Astrocyte of the cerebellum (primary cell): ENCODE data around the gene PRPF40B.
A peak's percentile ranks its signal among the peaks of the same experiment; 100 is the strongest.

ENCODE experiments used
- DNase-seq: peaks from one replicate; pipeline ENCODE4 v3.0.0-alpha.2; 2011; ENCODE audit warnings: low read depth
- H3K4me3 ChIP-seq: 2 replicates; pipeline ENCODE4 v1.5.1; 2011; ENCODE audit warnings: mild to moderate bottlenecking, low read depth, low read length, moderate library complexity
- CTCF ChIP-seq: IDR thresholded peaks from 2 replicates; pipeline ENCODE4 v1.5.1; 2012; ENCODE audit warnings: low read length, low read depth, moderate library complexity, mild to moderate bottlenecking; ENCODE audit errors: missing control alignments
- in situ Hi-C: cut with HindIII; loops from 2 replicates; pipeline ENCODE4 v1.10.0; 2017; ENCODE audit warnings: low sequenced_read_pairs

The PRPF40B gene

GRCh38 chr12:49621651-49622500 is 1.5 kb upstream of the PRPF40B start:
- DNase-seq: no peak
- peak overlapping the region; percentile 60 for H3K4me3 ChIP-seq
- no peak for TF ChIP-seq CTCF
- in situ Hi-C loops: no loop called here

GRCh38 chr12:49622501-49623141 is 740 bp upstream of the PRPF40B start:
- no peak for TF ChIP-seq CTCF
- peak overlapping the region; percentile 60 for H3K4me3 ChIP-seq
- peak; percentile 11 for DNase-seq
- in situ Hi-C loops: no loop called here

- no peak overlapping the region for H3K4me3 ChIP-seq
- in situ Hi-C loops: no loop called here
- DNase-seq: peak; percentile 27
- no peak for TF ChIP-seq CTCF
Observed at GRCh38 chr12:49624921-49625577, 1.7 kb downstream of the PRPF40B start.

- no peak overlapping the region for H3K4me3 ChIP-seq
- TF ChIP-seq CTCF: no peak
- in situ Hi-C loops: no loop called here
- no peak for DNase-seq
Observed at GRCh38 chr12:49626169-49626835, 2.9 kb downstream of the PRPF40B start.

- no peak for TF ChIP-seq CTCF
- DNase-seq: no peak
- no peak overlapping the region for H3K4me3 ChIP-seq
- in situ Hi-C loops: no loop called here
Observed at GRCh38 chr12:49626836-49627235, 3.5 kb downstream of the PRPF40B start.

GRCh38 chr12:49627752-49628360 is 4.5 kb downstream of the PRPF40B start:
- no peak for TF ChIP-seq CTCF
- peak; percentile 42 for DNase-seq
- no peak overlapping the region for H3K4me3 ChIP-seq
- in situ Hi-C loops: no loop called here
